VCaP (cell line): ENCODE measurements around the gene NYNRIN.

Source experiments
- H3K27ac ChIP-seq: fragments of 450-650 bp; 2 replicates; pipeline ENCODE4 v1.5.1; 2017
- CTCF ChIP-seq: fragments of 450-650 bp; conservative IDR thresholded peaks from 2 replicates; pipeline ENCODE4 v1.5.1; 2017; ENCODE audit warnings: mild to moderate bottlenecking, moderate library complexity

The NYNRIN gene

DNA sequence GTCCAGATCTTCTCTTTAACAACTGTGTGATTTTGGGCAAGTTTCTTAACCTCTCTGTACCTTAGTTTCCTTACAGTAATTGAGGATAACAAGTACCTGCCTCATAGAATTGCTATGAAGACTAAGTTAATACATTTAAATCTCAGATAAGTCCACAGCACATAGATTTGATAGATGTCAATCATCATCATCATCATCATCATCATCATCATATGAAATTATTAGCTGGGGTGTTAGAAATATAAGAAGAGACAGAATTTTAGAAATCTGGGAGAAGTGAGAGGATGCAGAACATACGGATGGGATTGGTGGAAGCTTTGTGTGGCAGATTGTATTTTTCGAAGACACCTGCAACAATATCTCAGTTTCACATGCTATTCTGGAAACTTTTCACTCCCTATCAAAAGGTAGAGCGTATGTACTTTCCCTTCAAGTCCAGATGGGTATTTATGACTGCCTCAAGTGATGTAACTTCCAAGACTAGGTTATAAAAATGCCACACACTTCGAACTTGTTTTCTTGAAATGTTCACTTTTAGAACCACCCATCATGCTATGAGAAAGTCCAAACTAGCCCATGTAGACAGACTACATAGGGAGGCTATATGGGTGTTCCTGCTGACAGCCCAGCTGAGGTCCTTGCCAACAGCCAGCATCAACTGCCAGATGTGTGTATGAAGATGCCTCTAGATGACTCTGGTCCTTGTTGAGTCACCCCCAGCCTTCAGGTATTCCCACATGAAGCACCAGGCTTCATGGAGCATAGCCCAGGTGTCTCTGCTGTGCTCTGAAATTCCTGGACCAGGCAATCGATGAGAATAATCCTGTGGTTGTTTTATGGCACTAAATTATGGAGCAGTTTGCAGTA, 64.4 kb downstream of the NYNRIN start:
- no peak overlapping the region for H3K27ac ChIP-seq
- no peak for TF ChIP-seq CTCF

DNA sequence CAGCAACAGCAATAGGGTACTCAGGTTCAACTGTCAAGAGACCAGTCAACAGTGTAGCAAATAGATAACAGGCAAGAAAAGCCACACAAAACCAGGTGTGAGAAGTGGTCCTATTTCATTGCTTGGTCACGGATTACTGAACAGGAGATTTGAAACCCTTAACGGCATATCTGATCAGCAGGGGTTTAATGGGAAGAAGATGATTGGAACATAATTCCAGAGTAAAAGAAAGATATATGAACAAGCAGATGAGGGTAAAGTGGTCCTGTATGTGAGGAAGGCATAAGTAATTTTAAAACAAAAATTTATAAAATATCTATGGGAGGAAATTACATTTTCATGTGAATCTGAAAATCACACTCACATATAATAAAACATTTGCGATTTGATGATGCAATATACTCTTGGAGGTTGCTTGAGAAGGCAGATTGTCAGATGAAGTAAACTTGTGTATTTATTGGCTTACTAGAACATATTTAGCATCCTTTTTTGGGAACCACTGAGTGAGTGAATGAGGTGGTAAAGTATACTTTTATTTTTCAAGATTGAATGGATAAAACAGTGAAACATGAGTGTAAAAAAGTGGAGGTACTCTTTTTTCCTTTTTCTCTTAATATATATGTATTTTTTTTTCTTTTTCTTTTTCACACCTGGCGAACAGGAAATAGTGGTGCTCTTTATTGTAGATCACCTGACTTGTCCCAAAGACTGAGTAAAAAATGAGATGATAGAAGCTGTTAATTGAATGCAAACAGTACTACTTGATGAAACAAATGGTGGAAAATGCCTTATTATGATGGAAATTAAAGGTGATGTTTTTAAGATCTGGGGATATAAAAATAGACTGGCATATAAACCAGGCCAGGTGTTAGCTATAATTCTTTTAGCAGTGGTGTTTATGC, 65.3 kb downstream of the NYNRIN start:
- TF ChIP-seq CTCF = no peak
- H3K27ac ChIP-seq = no peak overlapping the region

DNA sequence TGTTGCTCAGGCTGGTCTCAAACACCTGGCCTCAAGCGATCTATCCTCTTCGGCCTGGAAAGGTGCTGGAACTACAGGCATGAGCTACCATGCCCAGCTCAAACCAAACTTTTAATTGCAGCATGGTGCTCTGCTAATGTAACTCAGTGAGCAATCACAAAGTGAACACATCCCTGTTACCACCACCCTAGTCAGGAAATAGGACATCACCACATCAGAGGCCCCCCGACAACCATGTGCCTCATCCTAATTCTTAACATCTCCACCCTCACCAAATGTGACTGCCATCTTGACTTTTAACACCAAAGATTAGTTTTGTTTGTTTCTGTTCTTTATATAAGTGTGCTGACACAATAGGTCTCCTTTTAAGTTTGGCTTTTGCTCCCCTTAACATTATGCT, 66.6 kb downstream of the NYNRIN start:
- H3K27ac ChIP-seq = no peak overlapping the region
- TF ChIP-seq CTCF = no peak

- no peak for TF ChIP-seq CTCF
- H3K27ac ChIP-seq = no peak overlapping the region
Observed at GRCh38 chr14:24465805-24466204, 67.0 kb downstream of the NYNRIN start.
